ENCODE data around the gene HTD2.

Gene HTD2

DNA sequence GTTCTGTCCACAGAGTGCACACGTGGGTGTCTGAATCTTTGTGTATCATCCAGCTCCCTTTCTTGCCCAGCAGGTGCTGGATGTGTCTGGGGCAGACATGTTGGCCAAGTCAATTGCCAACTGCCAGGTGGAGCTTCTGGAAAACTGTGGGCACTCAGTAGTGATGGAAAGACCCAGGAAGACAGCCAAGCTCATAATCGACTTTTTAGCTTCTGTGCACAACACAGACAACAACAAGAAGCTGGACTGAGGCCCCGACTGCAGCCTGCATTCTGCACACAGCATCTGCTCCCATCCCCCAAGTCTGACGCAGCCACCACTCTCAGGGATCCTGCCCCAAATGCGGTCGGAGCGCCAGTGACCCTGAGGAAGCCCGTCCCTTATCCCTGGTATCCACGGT, 12.8 kb upstream of the HTD2 start:
- no peak for DNase-seq

DNA sequence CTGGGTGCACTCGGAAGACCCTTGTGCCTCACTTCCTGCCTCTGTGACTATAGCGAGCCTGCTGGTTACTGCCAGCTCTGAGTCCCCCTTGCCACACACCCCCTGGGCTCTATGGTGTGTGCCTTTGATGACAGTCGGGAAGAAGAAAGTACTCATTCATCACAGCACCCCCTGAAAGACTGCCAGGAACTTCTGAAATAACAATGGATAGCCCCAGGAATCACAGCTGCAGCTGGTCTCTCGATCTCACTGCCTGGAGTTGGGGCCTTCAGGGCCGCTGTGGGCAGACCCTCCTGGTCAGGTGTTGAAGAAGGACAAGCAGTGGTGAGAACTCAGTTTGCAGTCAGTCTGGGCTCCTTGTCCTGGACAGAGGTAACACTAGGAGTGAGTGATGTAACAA, 10.1 kb upstream of the HTD2 start:
- DNase-seq: no peak

DNA sequence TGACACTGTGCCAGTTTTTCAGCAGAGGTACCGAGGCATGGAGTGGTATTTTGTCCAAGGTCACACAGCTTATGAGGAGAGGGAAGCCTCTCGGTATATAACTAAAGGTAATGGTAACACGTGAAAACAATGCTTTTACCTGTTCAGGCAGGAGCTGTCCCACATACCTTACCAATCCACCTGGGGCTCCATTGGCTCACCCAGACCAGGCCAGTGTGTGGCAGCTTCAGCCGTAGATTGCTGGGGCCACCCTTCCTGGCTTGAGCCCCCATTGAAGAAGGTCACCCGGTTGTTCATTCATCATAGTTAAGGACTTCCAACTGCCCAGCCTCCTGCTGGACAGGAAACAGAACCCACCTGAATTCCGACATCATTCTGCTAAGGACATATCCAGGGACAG, 9.5 kb upstream of the HTD2 start:
- no peak for DNase-seq

DNA sequence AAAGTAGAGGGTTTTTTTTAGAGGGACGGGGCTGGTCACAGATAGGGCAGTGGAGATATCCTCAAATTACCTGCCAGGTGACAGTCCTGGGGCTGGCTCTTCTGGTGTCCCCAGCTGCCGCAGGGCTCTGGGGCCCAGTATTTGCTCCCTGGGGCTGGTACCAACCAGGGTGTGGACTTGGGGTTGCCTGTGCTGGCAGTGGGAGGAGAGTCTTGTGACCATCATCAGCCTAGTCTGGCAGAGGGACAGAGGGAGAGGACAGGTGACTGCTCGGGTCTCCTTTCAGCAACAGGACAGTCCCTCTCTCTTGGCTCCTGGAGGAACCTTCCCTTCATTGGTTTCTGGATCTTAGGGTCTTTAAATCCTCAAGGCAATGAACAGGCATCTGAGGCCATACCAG, 8.1 kb upstream of the HTD2 start:
- DNase-seq: no peak

DNA sequence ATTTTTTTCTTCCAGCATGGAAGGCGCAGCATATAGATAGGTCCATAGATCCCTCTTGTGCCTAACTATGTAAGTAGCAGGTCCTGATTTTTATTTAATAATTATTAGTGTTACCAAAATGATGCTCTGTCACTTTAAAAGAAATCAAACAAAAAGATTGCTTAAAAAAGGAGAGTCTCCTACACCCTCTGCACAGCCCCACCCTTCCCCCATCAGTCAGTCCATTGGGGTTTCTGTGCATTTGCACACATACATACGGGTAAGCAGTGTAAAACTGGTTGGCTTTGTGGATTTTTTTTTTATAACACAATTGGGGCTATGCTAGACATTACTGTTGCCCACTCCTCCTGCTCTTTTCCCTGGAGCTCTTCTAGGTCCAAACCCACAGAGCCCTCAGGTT, 7.2 kb upstream of the HTD2 start:
- DNase-seq: no peak

DNA sequence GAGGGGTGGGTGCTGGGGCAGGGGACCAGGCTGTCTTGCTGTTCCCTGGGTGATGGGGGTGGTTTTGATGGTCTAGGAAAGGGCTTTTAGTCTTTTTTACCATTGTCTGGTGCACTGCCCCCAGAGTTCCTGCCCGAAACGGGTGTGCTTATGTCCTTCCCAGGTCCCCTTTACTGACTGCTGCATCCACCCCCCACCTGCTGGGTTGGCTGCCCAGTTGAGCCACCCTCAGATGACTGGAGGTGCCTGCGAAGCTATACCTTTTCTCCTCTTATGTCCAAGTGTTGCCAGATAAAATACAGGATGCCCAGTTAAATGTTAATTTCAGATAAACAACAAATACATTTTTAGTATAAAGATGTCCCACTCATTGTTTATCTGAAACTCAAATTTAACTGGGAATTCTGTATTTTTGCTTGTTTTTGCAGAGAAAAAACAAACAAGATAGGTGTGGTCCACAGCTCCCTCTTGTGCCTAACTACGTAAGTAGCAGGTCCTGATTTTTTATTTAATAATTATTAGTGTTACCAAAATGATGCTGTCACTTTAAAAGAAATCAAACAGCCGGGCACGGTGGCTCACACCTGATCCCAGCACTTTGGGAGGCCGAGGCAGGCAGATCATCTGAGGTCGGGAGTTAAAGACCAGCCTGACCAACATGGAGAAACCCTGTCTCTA, 6.3 kb upstream of the HTD2 start:
- DNase-seq: no peak

DNA sequence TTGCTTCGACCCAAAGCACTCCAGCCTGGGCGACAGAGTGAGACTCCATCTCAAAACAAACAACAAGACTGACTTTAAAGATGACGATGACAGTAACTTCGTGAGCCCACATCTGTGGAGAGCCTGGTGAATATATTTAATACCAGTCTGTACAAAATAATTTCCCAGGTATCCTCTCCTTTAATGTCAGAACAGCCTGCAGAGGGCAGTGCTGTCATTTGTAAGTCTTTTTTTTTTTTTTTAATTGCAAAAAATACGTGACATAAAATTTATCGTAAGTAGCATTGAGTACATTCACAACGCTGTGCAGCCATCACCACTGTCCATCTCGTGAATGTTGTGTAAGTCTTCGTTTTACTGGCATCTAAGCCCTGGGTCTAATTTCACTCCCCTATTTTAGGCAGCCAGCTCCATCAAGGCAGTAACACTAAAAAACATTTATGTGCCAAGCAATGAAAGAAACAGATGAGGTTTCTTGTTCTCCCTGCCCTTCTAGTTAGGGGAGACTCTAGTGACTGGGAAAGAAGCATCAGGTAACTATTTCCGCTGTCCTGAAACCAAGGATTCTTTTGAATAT, 1.4 kb downstream of the HTD2 start:
- no peak for DNase-seq

DNA sequence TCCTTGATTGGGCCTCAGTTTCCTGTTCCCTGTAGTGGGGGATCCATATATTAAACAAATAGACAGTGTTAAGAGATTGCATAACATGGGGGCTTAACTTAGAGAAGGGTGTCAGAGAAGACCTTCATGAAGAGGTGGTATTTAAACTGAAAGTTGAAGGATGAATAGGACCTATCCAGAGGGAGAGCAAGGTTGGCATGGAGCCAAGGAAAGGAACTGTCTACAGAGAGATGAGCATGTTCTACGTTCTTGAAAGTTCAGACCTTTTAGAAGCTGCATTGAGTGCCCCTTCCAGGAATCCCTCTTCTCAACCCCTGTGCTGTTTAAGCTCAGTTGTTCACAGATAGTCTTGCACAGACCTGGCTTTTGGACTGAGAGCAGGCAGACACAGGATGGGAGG, 2.4 kb downstream of the HTD2 start:
- no peak for DNase-seq

DNA sequence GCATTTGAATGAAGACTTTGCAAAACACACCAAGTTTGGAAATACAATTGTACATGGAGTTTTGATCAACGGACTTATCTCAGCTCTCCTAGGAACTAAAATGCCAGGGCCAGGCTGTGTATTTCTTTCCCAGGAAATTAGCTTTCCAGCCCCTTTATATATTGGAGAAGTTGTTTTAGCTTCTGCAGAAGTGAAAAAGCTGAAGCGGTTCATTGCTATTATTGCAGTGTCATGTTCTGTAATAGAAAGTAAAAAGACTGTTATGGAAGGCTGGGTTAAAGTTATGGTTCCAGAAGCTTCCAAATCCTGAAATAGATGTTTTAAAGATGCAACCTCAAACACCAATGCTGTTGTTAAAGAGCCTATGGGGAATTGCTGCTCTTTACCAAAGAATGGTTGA, 11.5 kb downstream of the HTD2 start:
- DNase-seq: no peak

DNA sequence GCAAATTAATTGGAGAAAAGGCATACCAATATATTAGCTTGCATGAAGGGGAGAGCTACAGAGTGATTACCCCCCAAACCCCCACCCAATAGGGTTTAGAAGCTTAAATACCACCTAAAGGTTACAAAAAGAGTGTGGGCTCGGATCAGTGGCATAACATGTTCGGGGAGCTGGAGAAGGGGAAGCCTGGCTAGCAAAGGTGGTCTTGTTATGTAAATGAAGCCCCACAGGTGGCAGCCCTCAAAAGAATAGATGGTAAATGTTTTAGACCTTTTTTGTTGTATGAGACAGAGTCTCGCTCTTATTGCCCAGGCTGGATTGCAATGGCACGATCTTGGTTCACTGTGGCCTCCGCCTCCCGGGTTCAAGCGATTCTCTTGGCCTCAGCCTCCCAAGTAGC, 15.5 kb downstream of the HTD2 start:
- no peak for DNase-seq

DNA sequence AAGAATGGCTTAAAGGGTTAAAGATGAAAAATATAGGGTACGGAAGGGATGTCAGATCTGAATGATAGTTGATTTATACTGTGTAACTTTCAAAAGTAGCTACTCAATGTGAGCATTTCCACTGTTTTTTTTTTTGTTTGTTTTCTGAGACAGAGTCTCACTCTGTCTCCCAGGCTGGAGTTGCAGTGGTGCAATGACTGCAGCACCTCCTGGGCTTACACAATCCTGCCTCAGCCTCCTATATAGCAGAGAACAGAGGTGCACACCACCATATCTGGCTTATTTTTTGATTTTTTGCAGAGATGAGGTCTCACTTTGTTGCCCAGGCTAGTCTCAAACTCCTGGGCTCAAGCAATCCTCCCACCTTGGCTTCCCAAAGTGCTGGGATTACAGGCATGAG, 16.5 kb downstream of the HTD2 start:
- no peak for DNase-seq

DNA sequence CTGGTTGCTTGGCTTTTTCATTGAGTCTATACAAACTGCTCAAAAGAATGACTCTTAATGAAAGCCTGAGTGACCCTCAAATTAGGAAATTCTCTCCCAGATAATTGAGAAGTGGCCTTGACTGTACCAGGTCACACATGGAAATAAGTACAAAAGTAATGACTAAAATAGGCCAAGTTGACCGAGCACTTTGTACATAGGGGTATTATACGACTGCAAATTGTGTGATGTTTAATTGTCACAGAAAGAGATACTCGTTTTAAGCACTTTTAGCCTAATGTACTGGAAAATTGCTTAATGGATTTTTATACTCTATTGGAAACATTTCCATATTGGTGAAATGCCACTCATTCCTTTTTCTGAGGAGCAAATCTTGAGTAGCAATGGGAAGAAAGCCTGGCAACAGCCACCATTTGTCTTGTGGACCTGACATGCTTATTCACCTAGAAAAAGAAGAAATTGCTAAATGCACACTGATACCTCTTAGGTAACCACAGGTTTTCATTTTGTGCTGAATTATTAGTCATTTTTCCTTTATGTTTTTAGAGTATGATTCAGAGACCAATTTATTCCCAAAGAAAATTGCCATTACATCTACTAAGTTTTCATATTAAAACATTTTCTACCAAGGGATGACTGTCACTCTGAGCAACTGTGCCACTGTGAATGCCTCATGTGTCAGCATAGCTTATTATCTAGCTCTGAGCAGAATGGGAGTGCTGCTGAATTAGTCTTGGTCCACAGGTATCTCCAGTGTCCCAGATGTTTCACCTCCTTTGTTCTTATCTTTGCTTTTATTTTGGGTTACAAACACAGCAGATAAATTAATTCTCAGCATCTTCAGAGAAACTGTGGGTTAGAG, 17.4 kb downstream of the HTD2 start:
- no peak for DNase-seq

DNA sequence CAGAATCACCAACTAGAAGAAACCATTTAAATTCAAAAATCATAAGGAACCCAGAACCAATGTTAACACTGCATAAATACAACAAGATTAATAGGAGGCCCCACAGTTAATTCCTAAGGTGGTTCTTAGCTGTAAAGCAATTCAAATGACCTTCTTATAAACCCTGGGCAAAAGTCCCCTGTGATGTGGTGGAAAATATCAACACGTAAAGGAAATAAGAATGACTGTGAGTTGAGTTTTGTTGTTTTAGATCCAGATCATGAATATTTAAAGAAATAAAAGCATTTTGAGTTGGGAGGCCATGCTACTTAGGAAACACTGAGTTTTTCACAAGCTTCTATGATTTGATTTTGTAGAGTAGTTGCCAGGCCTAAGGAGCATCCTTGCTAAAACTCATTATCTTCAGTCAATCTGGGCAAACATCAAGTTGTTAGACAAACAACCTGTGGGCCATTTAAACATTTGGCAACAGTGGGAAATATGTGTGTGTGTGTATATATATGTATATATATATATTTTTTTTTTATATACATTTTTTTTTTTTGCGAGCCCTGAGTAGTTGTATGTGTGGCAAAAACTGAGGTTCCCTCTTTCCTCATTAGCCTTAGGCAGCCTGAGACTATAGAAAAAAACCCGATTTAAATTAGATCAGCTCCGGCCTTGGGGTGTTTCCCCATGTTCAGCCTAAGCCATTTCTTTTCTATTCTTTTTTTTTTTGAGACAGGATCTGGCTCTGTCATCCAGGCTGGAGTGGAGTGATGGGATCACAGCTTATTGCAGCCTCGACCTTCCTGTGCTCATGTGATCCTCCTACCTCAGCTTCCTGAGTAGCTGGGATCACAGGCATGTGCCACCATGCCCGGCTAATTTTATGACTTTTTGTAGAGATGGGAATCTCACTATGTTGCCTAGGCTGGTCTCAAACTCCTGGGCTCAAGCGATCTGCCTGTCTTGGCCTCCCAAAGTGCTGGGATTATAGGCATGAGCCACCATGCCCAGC, 18.4 kb downstream of the HTD2 start:
- no peak for DNase-seq

DNA sequence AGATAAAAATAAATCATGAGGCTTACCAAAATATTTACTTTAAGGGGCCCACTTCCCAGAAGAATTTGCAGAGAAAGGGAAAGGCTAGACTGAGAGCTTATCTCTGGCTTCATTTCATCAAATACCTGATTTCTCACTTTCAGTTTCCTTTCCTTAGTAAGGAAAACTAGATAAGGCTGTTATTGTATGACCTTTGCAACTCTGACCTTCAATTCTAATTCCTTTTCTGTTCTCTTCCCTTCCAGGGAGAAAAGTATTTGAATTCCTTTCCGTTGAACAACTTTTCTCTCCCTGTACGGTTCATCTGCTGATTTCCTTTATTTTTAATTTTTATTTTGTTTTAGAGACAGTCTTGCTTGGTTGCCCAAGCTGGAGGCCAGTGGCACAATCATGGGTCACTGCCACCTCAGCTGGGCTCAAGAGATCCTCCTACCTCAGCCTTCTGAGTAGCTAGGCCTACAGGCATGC, 19.2 kb downstream of the HTD2 start:
- DNase-seq: no peak

DNA sequence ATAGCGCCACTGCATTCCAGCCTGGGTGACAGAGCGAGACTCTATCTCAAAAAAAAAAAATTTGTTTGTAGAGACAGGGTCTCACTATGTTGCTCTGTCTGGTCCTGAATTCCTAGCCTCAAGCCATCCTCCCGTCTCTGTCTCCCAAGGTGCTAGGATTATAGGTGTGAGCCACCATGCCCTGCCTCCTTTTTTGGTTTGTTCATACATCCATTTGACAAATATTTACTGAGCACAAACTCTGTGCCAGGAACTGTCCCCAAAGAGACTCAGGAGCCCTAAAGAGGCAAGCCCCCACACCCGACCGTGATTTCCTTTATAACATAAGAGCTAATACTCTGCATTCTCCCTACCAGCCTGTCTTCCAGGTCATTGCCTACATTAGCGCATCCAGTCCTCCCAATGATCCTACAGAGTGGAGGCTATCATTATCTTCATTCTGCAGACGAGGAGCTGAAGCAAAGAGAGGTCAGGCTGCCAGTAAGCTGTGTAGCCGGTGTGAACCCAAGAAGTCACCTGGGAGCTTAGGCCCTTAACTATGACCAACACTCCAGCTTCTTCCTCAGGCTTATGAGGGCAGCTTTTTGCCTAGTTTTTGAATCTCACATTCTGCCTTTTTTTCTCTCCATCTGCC, 20.1 kb downstream of the HTD2 start:
- DNase-seq: no peak

DNA sequence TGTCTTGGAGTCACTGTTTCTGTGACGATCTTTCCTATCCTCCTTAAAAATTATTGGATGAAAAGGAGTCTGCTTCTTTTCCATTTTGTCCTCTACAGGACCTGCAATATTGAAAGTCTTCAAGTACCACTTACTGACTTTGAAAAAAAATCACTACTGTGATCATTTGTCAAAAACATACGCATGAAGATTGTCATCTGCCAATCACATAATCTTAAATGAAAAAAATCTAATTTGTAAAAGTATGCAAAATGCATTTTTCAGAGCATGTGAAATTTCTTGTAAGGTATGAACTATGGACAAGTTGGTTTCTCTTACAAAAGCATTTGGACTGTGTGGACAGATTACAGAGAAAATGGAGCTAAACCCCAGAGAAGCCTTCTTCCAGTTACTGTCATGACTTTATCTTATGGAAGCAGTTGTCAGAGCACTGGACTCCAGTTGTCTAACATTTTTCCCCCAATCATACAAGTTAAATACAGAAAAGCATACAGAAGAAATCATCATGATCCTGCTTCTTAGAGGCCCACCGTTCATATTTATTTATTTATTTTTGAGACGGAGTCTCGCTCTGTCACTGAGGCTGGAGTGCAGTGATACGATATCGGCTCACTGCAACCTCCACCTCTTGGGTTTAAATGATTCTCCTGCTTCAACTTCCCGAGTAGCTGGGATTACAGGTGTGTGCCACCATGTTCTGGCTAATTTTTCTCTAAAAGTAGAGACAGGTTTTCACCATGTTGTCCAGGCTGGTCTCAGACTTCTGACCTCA, 23.0 kb downstream of the HTD2 start:
- no peak for DNase-seq

DNA sequence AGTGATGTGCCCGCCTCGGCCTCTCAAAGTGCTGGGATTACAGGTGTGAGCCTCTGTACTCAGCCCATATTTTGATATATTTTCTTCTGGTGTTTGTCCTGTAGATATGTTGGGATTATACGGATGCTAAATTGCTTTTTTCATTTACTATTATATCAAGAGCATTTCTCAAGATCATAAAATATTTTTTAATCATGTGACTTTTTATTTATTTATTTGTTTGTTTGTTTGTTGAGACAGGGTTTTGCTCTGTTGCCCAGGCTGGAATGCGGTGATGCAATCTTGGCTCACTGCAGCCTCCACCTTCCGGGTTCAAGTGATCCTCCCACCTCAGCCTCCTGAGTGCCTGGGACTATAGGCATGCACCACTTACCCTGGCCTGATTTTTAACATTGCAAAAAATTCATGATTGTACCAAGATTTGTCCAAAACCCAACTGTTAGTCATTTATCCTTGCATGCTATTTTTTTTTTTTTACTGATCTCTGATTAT, 23.6 kb downstream of the HTD2 start:
- DNase-seq: no peak

DNA sequence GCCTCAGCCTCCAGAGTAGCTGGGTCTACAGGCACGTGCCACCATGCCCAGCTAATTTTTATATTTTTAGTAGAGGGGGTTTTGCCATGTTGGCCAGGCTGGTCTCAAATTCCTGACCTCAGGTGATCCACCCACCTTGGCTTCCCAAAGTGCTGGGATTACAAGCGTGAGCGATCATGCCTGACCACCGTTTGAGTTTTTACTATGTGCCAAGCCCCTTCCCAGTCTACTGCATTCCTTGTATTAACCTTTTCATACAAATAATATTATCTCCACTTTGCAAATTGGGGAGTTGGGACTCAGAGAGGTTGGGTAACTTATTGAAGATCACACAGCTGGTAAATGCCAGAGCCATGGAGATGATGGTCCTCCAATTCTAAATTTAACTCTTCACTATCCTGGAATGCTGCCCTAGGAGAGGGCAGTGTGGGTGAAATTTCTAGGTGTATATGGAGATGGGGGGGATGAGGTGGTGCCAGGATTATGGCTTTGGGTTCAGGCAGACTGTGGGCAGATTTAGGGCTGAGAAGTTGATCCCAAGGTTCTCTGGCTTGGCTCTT, 25.4 kb downstream of the HTD2 start:
- DNase-seq: no peak

DNA sequence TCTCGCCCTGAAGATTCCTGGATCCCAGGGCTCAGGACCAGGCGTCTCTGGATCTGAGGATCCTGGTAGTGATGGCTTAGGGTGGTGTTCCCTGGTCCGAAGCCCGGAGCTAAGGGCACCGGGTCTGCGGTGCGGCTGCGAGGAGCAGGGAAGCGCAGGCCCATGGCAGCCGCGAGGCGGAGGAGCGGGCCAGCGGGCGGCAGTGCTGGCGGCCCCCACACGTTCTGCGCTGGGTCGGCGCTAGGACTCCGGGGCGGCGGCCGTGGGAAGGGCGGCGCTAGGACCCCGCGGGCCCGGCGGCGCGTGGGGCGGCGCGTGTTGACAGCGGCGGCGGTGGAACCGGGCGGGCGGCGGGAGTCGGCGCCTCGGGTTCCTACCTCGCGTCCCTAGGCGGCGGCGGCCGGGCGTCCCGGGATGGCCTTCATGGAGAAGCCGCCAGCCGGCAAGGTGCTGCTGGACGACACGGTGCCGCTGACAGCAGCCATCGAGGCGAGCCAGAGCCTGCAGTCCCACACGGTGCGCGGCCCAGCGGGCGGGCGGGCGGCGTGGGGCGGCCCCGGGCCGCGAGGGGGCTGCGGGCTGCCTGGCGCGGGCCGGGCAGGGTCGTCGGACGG, 26.4 kb downstream of the HTD2 start, which contains the start of gene PXK:
TSS of gene PXK (plus strand) at position 318 of the 614 bp plus-strand sequence. CDS start at position 415, 97 bp downstream.
- DNase-seq: no peak

All from NCI-H2029 treated with DMSO at 0.1 percent for 48 hours (cell line).